ENCODE data around the gene MYH15. TPM values are rescaled to one million over a fixed set of nuclear protein-coding genes. Genes with fewer than 3 reads are reported as not detected.
A peak's percentile ranks its signal among the peaks of the same experiment; 100 is the strongest.

Gene MYH15
- total RNA-seq, 6 donors from 2014 or later = 0.20 to 7.3 (median 0.93) TPM

DNA sequence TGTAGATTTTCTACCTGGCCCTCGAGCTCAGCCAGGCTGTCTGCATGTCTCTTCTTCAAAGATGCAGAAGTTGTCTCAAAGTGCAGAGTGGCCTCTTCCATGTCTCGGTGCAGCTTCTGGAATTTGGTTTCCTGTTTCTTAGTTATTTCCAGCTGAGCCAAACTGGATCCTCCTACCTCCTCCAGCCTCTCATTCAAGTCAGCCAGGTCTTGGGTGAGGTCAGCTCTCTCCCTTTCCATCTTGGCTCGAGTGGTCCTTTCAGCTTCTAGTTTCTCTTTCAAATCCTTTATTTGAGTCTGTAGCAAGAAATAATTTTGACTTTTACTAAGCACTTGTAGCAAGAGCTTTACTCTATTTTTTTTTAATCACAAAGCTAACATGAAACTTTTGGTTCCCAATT is 81.8 kb downstream of the MYH15 start:
- 33 to 41% methylated on average over 3 of the region's 3 CpGs for WGBS, 2 donors
- ATAC-seq (ENCODE audit: low FRiP score in 2 of 2) = peak in 1 of 2 donors; percentile 46
- no peak for TF ChIP-seq POLR2A (IDR thresholded peaks at IDR 0.05)
- no peak for TF ChIP-seq POLR2AphosphoS5 (IDR thresholded peaks at IDR 0.05)
- DNase-seq = peak in 1 of 2 donors; percentile 22
- no peaks in the 10 kb centered on the region for H3K4me1 ChIP-seq
- H3K4me3 ChIP-seq = no peak overlapping the region
- no peak overlapping the region for H3K27ac ChIP-seq
- peaks cover 0 to 7% (median 0%) of the 10 kb centered on the region in 4 donors for H3K9me3 ChIP-seq
- H3K36me3 ChIP-seq = no peaks in the 10 kb centered on the region
- H3K27me3 ChIP-seq = no peaks in the 10 kb centered on the region

DNA sequence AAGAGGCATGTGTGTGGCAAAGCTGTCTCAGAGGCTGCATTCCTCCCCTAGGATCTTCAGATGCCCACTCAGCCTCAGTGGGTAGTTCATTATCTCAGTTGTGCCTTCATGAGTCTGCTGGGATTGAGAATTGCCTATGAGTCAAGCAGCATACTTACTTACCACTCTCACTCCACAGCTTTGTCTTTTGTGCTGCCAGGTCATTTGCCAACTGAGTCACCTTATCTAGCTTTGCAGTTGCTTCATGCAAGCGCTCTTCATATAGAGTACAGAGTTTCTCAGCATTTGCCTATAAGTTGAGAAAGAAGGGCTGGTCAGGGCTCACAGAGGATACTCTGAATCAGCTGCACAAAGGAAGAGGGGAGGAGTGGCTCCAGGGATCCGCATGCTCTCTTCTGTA is 89.5 kb downstream of the MYH15 start:
- H3K9me3 ChIP-seq = no peaks in the 10 kb centered on the region
- DNase-seq (no peak), ATAC-seq (ENCODE audit: low FRiP score in 2 of 2) (no peak)
- H3K27ac ChIP-seq = no peak overlapping the region
- no peaks in the 10 kb centered on the region for H3K27me3 ChIP-seq
- no peak for TF ChIP-seq EP300 (IDR thresholded peaks at IDR 0.05)
- 94 to 95% methylated on average over 2 of the region's 2 CpGs for WGBS, 2 donors
- H3K4me1 ChIP-seq = no peaks in the 10 kb centered on the region
- no peak overlapping the region for H3K4me3 ChIP-seq
- no peaks in the 10 kb centered on the region for H3K36me3 ChIP-seq

DNA sequence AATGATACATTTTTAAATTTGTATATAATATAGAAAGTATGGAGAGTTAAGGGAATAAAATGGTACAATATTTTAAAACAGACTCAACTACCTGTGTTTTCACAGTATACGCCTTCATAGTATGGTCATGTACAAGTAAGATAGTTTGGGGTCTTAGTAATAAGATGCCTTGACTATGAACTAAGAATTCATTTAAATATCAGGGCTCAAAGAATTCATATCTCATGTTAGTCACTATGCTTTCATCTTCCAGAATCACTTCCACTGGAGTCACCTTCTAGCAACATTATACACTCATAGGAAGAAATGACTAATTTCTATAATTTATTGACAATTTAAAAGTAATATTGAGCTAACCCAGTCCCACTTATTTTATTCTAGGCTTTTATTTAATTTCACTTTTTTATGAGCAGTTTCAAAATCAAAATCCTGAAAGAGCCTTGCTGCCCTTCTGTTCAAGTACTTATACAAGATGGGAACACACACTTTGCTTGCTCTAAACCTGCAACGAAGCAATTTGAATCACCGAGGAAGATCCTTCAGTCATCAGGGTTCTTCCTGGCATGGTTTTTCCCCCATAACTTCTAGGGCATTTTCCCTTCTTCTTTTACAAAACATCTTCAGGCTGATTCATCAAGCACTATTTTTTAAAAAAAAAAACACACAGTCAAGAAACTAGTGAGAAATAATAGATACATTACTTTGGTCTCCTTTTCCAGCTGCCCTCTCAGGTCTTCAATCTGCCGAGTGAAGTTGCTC is 94.1 kb downstream of the MYH15 start:
- Histone ChIP-seq H3K9me3 (no peaks in the 10 kb centered on the region), H3K27ac (no peak overlapping the region), H3K4me3 (no peak overlapping the region), H3K27me3 (no peaks in the 10 kb centered on the region), H3K4me1 (peaks cover 0 to 9% (median 5%) of the 10 kb centered on the region in 4 donors), H3K36me3 (no peaks in the 10 kb centered on the region)
- WGBS, 2 donors = 90 to 93% methylated on average over 4 of the region's 4 CpGs
- DNase-seq (no peak), ATAC-seq (ENCODE audit: low FRiP score in 2 of 2) (no peak)
- TF ChIP-seq POLR2AphosphoS5 (IDR thresholded peaks at IDR 0.05) (no peak), EP300 (IDR thresholded peaks at IDR 0.05) (no peak), POLR2A (IDR thresholded peaks at IDR 0.05) (no peak)
- TF ChIP-seq, protein P1, sequence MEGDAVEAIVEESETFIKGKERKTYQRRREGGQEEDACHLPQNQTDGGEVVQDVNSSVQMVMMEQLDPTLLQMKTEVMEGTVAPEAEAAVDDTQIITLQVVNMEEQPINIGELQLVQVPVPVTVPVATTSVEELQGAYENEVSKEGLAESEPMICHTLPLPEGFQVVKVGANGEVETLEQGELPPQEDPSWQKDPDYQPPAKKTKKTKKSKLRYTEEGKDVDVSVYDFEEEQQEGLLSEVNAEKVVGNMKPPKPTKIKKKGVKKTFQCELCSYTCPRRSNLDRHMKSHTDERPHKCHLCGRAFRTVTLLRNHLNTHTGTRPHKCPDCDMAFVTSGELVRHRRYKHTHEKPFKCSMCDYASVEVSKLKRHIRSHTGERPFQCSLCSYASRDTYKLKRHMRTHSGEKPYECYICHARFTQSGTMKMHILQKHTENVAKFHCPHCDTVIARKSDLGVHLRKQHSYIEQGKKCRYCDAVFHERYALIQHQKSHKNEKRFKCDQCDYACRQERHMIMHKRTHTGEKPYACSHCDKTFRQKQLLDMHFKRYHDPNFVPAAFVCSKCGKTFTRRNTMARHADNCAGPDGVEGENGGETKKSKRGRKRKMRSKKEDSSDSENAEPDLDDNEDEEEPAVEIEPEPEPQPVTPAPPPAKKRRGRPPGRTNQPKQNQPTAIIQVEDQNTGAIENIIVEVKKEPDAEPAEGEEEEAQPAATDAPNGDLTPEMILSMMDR (IDR thresholded peaks at IDR 0.05) = no peak

DNA sequence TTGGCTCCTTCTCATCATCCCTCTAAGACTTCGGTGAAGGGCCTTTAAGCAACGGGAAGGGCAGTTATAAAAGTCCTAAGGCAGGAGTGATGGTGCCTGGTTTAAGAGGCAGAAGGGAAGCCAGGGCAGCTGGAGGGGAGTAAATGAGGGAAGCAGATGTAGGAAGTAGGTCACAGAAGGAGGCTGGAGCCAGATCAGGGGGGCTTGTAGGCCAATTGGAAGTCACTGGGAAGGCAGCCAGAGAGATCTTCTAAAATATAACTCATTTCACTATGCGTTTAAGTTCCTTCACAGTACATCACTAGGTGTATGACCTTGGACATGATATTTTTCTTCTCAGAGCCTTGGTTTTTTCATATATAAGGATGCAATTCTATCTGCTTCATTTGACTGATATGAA is 94.7 kb downstream of the MYH15 start:
- no peaks in the 10 kb centered on the region for H3K27me3 ChIP-seq
- no peak overlapping the region for H3K4me3 ChIP-seq
- no peak for TF ChIP-seq POLR2AphosphoS5 (IDR thresholded peaks at IDR 0.05)
- TF ChIP-seq, protein P1 (IDR thresholded peaks at IDR 0.05) = no peak
- TF ChIP-seq POLR2A (IDR thresholded peaks at IDR 0.05) = no peak
- no peak for TF ChIP-seq EP300 (IDR thresholded peaks at IDR 0.05)
- peaks cover 0 to 13% (median 9%) of the 10 kb centered on the region in 4 donors for H3K4me1 ChIP-seq
- ATAC-seq (ENCODE audit: low FRiP score in 2 of 2) (no peak), DNase-seq (no peak)
- H3K27ac ChIP-seq = no peak overlapping the region
- no peaks in the 10 kb centered on the region for H3K9me3 ChIP-seq
- H3K36me3 ChIP-seq = no peaks in the 10 kb centered on the region
- 47 to 65% methylated on average over 3 of the region's 3 CpGs for WGBS, 2 donors

DNA sequence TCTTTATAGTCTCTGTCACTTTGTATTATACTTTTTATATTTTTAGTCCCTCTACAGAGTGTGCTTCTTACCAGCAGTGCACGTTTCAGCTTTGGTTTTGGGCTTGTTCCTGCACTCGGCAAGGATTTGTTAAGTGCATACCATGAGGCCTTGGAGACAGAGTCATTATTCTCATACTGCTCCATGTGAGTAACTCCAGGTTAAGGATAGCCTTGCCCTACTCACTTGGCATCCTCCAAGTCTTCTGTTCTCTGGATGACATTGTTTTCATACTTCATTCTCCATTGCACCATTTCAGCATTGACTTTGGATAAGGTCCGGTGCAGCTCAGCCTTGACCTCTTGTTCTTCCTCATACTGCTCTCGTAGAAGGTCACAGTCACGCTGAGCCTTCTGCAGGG is 96.4 kb downstream of the MYH15 start:
- Histone ChIP-seq H3K27me3 (no peaks in the 10 kb centered on the region), H3K9me3 (no peaks in the 10 kb centered on the region), H3K4me3 (no peak overlapping the region), H3K4me1 (peaks cover 0 to 18% (median 14%) of the 10 kb centered on the region in 4 donors), H3K27ac (no peak overlapping the region), H3K36me3 (no peaks in the 10 kb centered on the region)
- peak in 1 of 2 donors; percentile 23 for DNase-seq
- TF ChIP-seq, protein P1 (IDR thresholded peaks at IDR 0.05) = no peak
- peak in 1 of 4 donors; percentile 24 for TF ChIP-seq EP300 (IDR thresholded peaks at IDR 0.05)
- no peak for TF ChIP-seq POLR2A (IDR thresholded peaks at IDR 0.05)
- TF ChIP-seq POLR2AphosphoS5 (IDR thresholded peaks at IDR 0.05) = no peak
- 73 to 87% methylated on average over 5 of the region's 5 CpGs for WGBS, 2 donors
- no peak for ATAC-seq (ENCODE audit: low FRiP score in 2 of 2)

Data from upper lobe of left lung (tissue), 6 donors.